Left renal cortex interstitium (tissue), 4 donors: Measurements from ENCODE around the gene MYBPC2. TPM values are rescaled to one million over a fixed set of nuclear protein-coding genes. Genes with fewer than 3 reads are reported as not detected.

Experiments
- DNase-seq, 4 donors: peaks; one replicate each; pipeline ENCODE4 v3.0.0-alpha.2; 2013; ENCODE audit warnings: low read depth in 4 of 4, low spot score in 2 of 4, missing footprints in 1 of 4
- polyA plus RNA-seq, 4 donors: library from polyadenylated mRNA; unstranded; fragments of 120-200 nt; gene quantifications; one replicate each; pipeline ENCODE4 v1.2.1, GENCODE V29; 2013; ENCODE audit not compliant: insufficient read length in 4 of 4

MYBPC2 gene
- polyA plus RNA-seq, 4 donors, result 0.86 to 1.9 (median 1.2) TPM

- no peak for DNase-seq
These were observed 80.5 kb downstream of the MYBPC2 start for GRCh38 chr19:50512999-50513745.

GRCh38 chr19:50513746-50514345 lies 81.2 kb downstream of the MYBPC2 start, which contains the start of gene ASPDH:
ASPDH (minus strand) TSS chr19:50513913; CDS start chr19:50513823, 90 bp downstream.
- DNase-seq, result no peak

DNA sequence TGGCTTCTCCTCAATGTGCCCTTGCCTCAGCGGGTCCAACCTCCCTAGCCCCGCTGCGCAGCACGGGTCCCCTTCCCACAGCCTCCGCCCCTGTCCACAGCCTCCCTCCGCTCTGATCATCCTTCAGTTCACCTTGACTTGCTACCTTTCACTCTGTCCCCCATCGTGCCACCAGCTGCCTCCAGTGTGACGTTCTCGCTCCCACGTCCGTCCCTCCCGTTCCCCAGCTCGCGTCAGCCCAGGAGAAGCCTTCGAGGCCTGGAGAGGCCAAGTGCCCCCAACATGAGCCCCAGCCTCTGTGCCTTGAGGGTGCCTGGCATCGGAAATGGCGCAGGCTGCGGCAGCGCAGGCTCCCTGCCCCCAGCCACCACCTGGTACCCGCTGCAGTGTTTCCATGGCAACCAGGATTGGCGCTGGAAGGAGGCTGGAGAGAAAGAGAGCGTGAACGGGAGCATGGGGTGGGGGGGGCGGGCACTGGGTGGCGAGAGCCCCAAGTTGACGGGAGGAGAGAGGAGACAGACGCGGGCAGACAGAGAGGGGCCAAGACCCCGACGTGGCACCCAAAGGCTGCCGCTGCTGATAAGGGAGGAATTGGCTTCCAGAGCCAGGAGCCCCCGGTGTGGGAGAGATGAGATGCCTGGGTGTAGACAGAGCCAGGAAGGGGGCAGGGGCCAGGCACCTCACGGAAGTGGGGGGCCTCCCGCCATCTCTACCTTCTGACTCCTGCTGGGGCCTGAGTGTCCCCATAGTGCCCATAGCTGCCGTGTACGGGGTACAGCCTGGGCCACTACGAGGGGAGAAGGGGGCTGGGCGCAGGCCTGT lies 81.9 kb downstream of the MYBPC2 start:
- no peak for DNase-seq

- no peak for DNase-seq
These were observed 82.5 kb downstream of the MYBPC2 start for GRCh38 chr19:50515168-50515561.

Other genes with a start within 250 kb of the MYBPC2 start
- gene MYH14, start 229.3 kb upstream of the MYBPC2 start, polyA plus RNA-seq, result 10 to 100 TPM; 20.0 to 31.9 (median 25.0) TPM
- gene KCNC3, start 103.5 kb upstream of the MYBPC2 start, polyA plus RNA-seq, result 10 to 100 TPM; 25.0 to 82.0 (median 48.5) TPM
- gene NAPSA, start 67.3 kb upstream of the MYBPC2 start, polyA plus RNA-seq, result 10 to 100 TPM in 2 of 4 donors, 1 to 10 TPM in 2; 9.0 to 11.0 (median 10.0) TPM
- 10 to 100 TPM; 28.9 to 45.4 (median 40.2) TPM for gene NR1H2, start 56.4 kb upstream of the MYBPC2 start, polyA plus RNA-seq
- gene POLD1, start 48.5 kb upstream of the MYBPC2 start, polyA plus RNA-seq, result 10 to 100 TPM; 16.5 to 40.5 (median 33.7) TPM
- 1 to 10 TPM in 2 of 4 donors, under 1 TPM in 2; 0.46 to 1.3 (median 0.90) TPM for gene SPIB, start 14.0 kb upstream of the MYBPC2 start, polyA plus RNA-seq
- gene EMC10, start 43.6 kb downstream of the MYBPC2 start, polyA plus RNA-seq, result 100 to 1,000 TPM; 109 to 209 (median 150) TPM
- 10 to 100 TPM in 2 of 4 donors, 1 to 10 TPM in 2; 6.6 to 12.4 (median 9.5) TPM for gene GARIN5A, start 44.0 kb downstream of the MYBPC2 start, polyA plus RNA-seq
- gene JOSD2, start 78.3 kb downstream of the MYBPC2 start, polyA plus RNA-seq, result 10 to 100 TPM in 3 of 4 donors, 1 to 10 TPM in 1; 8.9 to 20.2 (median 15.2) TPM
- 10 to 100 TPM in 2 of 4 donors, 1 to 10 TPM in 2; 7.2 to 13.3 (median 10.6) TPM for gene ASPDH, start 81.0 kb downstream of the MYBPC2 start, polyA plus RNA-seq
- 10 to 100 TPM; 15.0 to 27.1 (median 22.9) TPM for gene LRRC4B, start 135.5 kb downstream of the MYBPC2 start, polyA plus RNA-seq
- gene SYT3, start 207.0 kb downstream of the MYBPC2 start, polyA plus RNA-seq, result 1 to 10 TPM in 1 of 4 donors, under 1 TPM in 3; 0.54 to 1.4 (median 0.73) TPM
- 1 to 10 TPM; 1.3 to 5.1 (median 3.4) TPM for gene C19orf81, start 216.6 kb downstream of the MYBPC2 start, polyA plus RNA-seq